GM10266 (cell line): ENCODE results near the gene SLIT2.

Source experiments
- DNase-seq: peaks from one replicate; pipeline ENCODE4 v3.0.0; 2012; ENCODE audit errors: extremely low spot score
- TF ChIP-seq, protein P1 (sequence below): IDR thresholded peaks from 2 replicates; pipeline ENCODE4 v1.5.1; 2012; ENCODE audit warnings: mild to moderate bottlenecking, low read depth; ENCODE audit not compliant: control insufficient read depth, insufficient read depth; ENCODE audit errors: missing control alignments

SLIT2 gene, protein sequence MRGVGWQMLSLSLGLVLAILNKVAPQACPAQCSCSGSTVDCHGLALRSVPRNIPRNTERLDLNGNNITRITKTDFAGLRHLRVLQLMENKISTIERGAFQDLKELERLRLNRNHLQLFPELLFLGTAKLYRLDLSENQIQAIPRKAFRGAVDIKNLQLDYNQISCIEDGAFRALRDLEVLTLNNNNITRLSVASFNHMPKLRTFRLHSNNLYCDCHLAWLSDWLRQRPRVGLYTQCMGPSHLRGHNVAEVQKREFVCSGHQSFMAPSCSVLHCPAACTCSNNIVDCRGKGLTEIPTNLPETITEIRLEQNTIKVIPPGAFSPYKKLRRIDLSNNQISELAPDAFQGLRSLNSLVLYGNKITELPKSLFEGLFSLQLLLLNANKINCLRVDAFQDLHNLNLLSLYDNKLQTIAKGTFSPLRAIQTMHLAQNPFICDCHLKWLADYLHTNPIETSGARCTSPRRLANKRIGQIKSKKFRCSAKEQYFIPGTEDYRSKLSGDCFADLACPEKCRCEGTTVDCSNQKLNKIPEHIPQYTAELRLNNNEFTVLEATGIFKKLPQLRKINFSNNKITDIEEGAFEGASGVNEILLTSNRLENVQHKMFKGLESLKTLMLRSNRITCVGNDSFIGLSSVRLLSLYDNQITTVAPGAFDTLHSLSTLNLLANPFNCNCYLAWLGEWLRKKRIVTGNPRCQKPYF (N-terminal part only)

DNA sequence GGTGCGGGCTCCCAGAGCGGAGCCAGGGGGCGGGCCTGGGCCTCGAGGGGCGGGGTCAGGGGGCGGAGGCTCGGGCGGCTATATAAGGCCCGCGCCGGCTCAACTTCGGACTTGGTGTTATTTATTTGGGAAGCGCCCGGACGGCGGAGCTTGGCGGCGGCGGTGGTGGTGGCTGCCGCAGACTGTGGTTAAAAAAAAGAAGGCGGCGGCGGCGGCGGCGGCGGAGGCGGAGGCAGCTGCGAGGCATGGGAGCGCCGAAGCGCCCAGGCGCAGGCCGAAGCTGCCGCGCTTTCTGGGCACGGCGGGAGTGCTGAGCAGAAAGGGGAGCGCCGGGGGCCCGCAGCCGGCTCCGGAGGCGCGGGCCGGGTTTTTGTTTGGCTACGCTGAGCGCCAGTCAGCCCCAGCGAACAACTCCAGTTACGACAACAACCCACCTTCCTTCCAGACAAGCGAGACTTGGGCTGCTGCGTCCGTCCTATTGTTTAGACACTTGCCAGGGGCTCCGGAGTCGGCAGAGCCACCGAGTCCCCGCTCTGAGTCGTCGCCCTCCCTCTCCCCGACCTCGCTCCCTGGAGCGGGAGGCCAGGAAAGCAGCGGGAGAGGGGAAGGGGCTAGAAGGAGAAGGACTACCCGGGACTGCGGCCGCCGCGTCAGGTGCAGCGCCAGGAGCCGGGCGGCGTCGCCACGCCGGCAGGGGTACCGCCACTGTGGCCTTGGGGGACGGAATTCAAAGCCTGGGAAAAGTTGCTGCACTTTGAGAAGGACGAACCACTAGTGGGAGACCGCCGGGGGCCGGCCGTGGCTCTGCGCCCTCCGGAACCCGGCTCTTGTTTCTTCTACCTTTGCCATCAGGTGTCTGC lies at the start of gene SLIT2:
Gene SLIT2, plus strand, starts transcription at position 110 of the 860 bp plus-strand sequence. CDS start 1,911 bp downstream, outside the sequence.
- TF ChIP-seq, protein P1, sequence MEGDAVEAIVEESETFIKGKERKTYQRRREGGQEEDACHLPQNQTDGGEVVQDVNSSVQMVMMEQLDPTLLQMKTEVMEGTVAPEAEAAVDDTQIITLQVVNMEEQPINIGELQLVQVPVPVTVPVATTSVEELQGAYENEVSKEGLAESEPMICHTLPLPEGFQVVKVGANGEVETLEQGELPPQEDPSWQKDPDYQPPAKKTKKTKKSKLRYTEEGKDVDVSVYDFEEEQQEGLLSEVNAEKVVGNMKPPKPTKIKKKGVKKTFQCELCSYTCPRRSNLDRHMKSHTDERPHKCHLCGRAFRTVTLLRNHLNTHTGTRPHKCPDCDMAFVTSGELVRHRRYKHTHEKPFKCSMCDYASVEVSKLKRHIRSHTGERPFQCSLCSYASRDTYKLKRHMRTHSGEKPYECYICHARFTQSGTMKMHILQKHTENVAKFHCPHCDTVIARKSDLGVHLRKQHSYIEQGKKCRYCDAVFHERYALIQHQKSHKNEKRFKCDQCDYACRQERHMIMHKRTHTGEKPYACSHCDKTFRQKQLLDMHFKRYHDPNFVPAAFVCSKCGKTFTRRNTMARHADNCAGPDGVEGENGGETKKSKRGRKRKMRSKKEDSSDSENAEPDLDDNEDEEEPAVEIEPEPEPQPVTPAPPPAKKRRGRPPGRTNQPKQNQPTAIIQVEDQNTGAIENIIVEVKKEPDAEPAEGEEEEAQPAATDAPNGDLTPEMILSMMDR: no peak
- peak; percentile 79 for DNase-seq

DNA sequence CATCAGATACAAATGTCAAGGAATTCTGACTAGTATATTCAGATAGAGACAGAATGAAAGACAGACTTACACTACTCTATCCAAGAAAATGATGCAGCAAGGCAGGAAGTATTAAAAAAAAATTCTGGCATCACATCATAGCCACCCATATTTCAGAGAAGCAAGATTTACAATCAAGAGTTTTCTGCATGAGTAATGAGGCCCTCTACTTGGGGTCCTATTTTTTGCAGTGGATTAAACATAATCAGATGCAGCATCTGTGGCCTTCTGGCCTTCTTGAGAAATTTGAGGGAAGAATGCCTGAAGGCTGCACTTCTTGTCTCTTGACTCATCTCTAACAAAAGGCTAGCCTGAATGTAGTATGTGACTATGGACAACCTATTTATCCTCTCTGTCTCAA lies 48.2 kb upstream of the SLIT2 start:
- DNase-seq: no peak
- TF ChIP-seq, protein P1: no peak

DNA sequence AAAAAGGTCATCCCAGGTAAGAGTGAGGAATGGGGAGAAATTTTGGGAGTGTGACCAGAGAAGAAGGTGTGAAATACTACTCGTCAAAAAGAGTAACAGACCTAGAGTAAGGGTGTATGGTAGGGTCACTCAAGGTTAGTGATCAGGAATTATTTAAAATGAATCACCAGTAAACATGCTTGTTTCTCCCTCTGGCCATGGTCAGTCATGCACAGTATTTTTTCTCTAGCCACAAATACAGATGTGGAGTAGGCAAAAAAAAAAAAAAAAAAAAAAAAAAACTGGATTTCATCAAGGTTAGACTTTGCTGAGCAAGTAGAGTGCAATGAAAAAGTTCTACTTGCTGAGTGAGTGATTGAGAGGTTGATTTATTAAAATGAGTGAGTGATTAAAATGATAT lies 34.2 kb upstream of the SLIT2 start:
- TF ChIP-seq, protein P1: no peak
- DNase-seq: no peak

DNA sequence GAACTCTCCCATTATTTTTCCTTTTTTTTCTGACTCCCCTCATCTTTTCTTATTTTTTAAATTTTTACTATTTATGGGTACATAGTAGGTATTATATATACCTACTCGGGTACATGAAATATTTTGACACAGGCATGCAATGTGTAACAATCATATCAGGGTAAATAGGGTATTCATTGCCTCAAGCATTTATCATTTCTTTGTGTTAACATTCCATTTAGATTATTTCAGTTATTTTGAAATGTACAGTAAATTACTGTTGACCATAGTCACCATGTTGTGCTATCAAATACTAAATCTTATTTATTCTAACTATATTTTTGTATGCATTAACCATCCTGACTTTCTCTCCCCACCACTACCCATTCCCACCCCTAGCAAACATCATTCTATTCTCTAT lies 33.8 kb upstream of the SLIT2 start:
- no peak for DNase-seq

DNA sequence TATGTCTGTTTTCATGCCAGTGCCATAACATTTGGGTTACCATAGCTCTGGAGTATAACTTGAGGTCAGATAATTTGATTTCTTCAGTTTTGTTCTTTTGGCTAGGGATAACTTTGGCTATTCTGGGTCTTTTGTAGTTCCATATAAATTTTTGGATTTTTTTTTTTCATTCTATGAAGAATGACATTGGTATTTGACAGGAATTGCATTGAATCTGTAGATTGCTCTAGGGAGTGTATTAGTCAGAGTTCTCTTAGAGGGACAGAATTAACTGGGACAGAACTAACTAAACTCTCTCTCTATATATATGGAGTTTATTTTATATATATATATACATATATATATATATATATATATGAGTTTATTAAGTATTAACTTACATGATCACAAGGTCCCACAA lies 32.2 kb upstream of the SLIT2 start:
- DNase-seq: no peak
- TF ChIP-seq, protein P1: no peak

More for the DNA sequence above, 33.8 kb upstream of the SLIT2 start:
- TF ChIP-seq, protein P1: no peak

DNA sequence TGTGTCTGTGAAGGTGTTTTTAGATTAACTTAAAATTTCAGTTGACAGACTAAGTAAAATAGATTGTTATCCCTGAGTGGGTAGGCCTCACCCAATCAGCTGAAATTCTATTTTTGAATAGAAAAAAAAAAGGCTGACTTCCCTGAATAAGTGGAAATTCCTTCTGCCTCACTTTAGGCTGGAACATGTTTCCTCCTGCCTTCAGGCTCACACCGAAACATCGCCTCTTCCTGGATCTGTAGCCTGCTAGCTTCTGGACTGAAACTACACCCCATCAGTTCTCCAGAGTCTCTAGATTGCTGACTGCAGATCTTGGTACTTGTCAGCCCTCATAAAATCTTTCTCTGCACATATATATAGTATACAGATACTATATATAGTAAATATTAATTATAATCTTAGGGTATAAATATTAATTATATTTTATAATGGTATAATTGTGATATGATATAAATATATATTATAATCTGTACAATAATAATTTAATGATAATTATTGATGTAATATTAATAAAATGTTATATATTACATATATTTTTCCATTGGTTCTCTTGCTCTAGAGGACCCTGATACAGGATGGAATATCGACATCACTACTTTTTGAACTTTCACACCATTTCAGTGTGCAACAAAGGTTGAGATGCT lies 13.7 kb upstream of the SLIT2 start:
- TF ChIP-seq, protein P1: no peak
- DNase-seq: no peak
